ENCODE results near the gene MMS22L.

DNA sequence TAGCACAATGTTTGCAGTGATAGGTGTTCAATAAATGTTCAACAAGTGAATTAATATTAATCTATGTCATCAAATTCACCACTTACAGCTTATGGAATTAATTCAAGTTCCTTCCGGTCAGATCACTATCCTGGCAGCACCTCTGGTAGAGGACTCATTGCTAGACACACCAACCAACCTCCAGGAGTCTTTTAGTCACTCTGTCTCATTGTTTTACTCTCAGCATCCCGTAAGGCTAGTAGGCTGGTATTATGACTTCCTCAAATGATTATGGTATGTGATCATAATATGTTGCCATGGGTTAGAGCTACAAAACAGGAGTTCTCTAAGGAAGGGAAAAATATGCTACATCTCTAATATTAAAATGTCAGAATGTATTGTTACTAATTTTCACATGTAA, 21.7 kb upstream of the MMS22L start:
- TF ChIP-seq, protein P1, sequence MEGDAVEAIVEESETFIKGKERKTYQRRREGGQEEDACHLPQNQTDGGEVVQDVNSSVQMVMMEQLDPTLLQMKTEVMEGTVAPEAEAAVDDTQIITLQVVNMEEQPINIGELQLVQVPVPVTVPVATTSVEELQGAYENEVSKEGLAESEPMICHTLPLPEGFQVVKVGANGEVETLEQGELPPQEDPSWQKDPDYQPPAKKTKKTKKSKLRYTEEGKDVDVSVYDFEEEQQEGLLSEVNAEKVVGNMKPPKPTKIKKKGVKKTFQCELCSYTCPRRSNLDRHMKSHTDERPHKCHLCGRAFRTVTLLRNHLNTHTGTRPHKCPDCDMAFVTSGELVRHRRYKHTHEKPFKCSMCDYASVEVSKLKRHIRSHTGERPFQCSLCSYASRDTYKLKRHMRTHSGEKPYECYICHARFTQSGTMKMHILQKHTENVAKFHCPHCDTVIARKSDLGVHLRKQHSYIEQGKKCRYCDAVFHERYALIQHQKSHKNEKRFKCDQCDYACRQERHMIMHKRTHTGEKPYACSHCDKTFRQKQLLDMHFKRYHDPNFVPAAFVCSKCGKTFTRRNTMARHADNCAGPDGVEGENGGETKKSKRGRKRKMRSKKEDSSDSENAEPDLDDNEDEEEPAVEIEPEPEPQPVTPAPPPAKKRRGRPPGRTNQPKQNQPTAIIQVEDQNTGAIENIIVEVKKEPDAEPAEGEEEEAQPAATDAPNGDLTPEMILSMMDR (conservative IDR thresholded peaks at IDR 0.05; ENCODE audit: low read depth, low read length): no peak
- no peak for TF ChIP-seq EZH2 (IDR thresholded peaks at IDR 0.05; ENCODE audit: low read length, unreplicated experiment)
